Activated CD4-positive, alpha-beta T cell treated with anti-CD3 and anti-CD28 coated beads, Interleukin-2, amount 10 ng/mL, durations not matched to agents 7 days and 5 days (primary cell): Measurements from ENCODE around the gene LDLRAD3. TPM values are rescaled to one million over a fixed set of nuclear protein-coding genes. Genes with fewer than 3 reads are reported as not detected.

ENCODE experiments used
- CTCF ChIA-PET: fragments of 350-600 bp; sonication (Branson Sonifier 250); formaldehyde crosslinking; loops from one replicate; lab custom pipeline; 2021; ENCODE audit warnings: antibody characterized with exemption; lab: Charles Lee
- POLR2A ChIA-PET: fragments of 350-600 bp; sonication (Branson Sonifier 250); formaldehyde crosslinking; loops from one replicate; lab custom pipeline; 2021; ENCODE audit warnings: antibody characterized with exemption; lab: Charles Lee
- DNase-seq: peaks from one replicate; pipeline ENCODE4 v3.0.0-alpha.2; 2020
- H3K27ac Mint-ChIP-seq: one replicate; pipeline ENCODE4 v1.8.0; 2021; ENCODE audit warnings: mild to moderate bottlenecking, moderate library complexity, mixed read lengths
- H3K27me3 Mint-ChIP-seq: one replicate; pipeline ENCODE4 v1.8.0; 2021; ENCODE audit warnings: mixed read lengths
- H3K36me3 Mint-ChIP-seq: one replicate; pipeline ENCODE4 v1.8.0; 2021; ENCODE audit warnings: low read depth, mixed read lengths
- H3K4me1 Mint-ChIP-seq: one replicate; pipeline ENCODE4 v1.8.0; 2021; ENCODE audit warnings: mixed read lengths
- H3K4me3 Mint-ChIP-seq: one replicate; pipeline ENCODE4 v1.8.0; 2021; ENCODE audit warnings: mild to moderate bottlenecking, moderate library complexity, mixed read lengths
- H3K9me3 Mint-ChIP-seq: one replicate; pipeline ENCODE4 v1.8.0; 2021; ENCODE audit warnings: mixed read lengths
- total RNA-seq, 2 experiments: library from RNA; stranded (reverse); gene quantifications; one replicate each; pipeline ENCODE4 v1.2.3, GENCODE V29; 2021

The LDLRAD3 gene
- total RNA-seq, 2 experiments from 2014 or later: 0.07 TPM; not detected in 1

- H3K27me3 Mint-ChIP-seq: peaks cover 5% of the 10 kb centered on the region
- ChIA-PET POLR2A (no interaction called here), CTCF (no interaction called here)
- no peaks in the 10 kb centered on the region for H3K4me1 Mint-ChIP-seq
- no peaks in the 10 kb centered on the region for H3K9me3 Mint-ChIP-seq
- no peaks in the 10 kb centered on the region for H3K36me3 Mint-ChIP-seq
- no peak for DNase-seq
- H3K4me3 Mint-ChIP-seq: no peak overlapping the region
- no peak overlapping the region for H3K27ac Mint-ChIP-seq
These were observed 251.9 kb downstream of the LDLRAD3 start for GRCh38 chr11:36195496-36196354.

- H3K4me1 Mint-ChIP-seq: no peaks in the 10 kb centered on the region
- peaks cover 5% of the 10 kb centered on the region for H3K27me3 Mint-ChIP-seq
- H3K9me3 Mint-ChIP-seq: no peaks in the 10 kb centered on the region
- ChIA-PET POLR2A (no interaction called here), CTCF (no interaction called here)
- no peak overlapping the region for H3K4me3 Mint-ChIP-seq
- H3K27ac Mint-ChIP-seq: no peak overlapping the region
- no peaks in the 10 kb centered on the region for H3K36me3 Mint-ChIP-seq
- DNase-seq: no peak
These were observed 252.6 kb downstream of the LDLRAD3 start for GRCh38 chr11:36196411-36196998.

GRCh38 chr11:36201411-36201810 lies 257.5 kb downstream of the LDLRAD3 start:
- Mint-ChIP-seq H3K4me3 (no peak overlapping the region), H3K27ac (no peak overlapping the region), H3K4me1 (no peaks in the 10 kb centered on the region), H3K36me3 (no peaks in the 10 kb centered on the region), H3K9me3 (no peaks in the 10 kb centered on the region), H3K27me3 (no peaks in the 10 kb centered on the region)
- ChIA-PET POLR2A (no interaction called here), CTCF (no interaction called here)
- DNase-seq: no peak

GRCh38 chr11:36205536-36205935 lies 261.7 kb downstream of the LDLRAD3 start:
- Mint-ChIP-seq H3K27me3 (peaks cover 2% of the 10 kb centered on the region), H3K36me3 (no peaks in the 10 kb centered on the region), H3K4me3 (no peak overlapping the region), H3K27ac (no peak overlapping the region), H3K4me1 (no peaks in the 10 kb centered on the region), H3K9me3 (no peaks in the 10 kb centered on the region)
- POLR2A ChIA-PET: no interaction called here
- CTCF ChIA-PET: no interaction called here
- no peak for DNase-seq

DNA sequence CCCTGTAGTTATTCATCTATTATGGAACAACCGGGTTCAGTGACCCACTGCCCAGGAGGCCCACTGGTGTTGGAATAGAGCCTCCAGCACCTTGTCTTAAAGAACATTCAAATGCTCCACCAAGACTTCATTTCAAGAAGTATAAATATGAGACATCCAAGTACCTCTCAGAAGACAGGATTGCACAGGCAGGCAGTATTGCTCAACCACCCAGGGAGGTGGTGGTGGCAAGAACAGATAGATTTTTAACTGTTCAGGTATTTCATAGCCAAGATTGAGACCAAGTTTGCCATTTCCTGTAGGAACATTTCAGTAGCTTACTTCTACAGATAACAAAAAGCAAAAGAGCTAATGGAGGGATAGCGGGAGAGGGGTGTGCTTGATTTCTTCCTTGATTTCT lies 266.7 kb downstream of the LDLRAD3 start:
- Mint-ChIP-seq H3K9me3 (no peaks in the 10 kb centered on the region), H3K4me1 (no peaks in the 10 kb centered on the region), H3K27me3 (peaks cover 2% of the 10 kb centered on the region), H3K36me3 (no peaks in the 10 kb centered on the region), H3K27ac (no peak overlapping the region), H3K4me3 (no peak overlapping the region)
- POLR2A ChIA-PET: no interaction called here
- no peak for DNase-seq
- CTCF ChIA-PET: no interaction called here

- no peak for DNase-seq
- Mint-ChIP-seq H3K27me3 (peaks cover 4% of the 10 kb centered on the region), H3K9me3 (no peaks in the 10 kb centered on the region), H3K36me3 (no peaks in the 10 kb centered on the region), H3K27ac (no peak overlapping the region), H3K4me1 (no peaks in the 10 kb centered on the region), H3K4me3 (no peak overlapping the region)
- POLR2A ChIA-PET: no interaction called here
- CTCF ChIA-PET: interaction anchor here (0.7 kb wide), 1 partner anchor 20 kb away, joined by 3 read pairs; no protein-coding TSS in a partner anchor
These were observed 268.0 kb downstream of the LDLRAD3 start for GRCh38 chr11:36211761-36212430.

DNA sequence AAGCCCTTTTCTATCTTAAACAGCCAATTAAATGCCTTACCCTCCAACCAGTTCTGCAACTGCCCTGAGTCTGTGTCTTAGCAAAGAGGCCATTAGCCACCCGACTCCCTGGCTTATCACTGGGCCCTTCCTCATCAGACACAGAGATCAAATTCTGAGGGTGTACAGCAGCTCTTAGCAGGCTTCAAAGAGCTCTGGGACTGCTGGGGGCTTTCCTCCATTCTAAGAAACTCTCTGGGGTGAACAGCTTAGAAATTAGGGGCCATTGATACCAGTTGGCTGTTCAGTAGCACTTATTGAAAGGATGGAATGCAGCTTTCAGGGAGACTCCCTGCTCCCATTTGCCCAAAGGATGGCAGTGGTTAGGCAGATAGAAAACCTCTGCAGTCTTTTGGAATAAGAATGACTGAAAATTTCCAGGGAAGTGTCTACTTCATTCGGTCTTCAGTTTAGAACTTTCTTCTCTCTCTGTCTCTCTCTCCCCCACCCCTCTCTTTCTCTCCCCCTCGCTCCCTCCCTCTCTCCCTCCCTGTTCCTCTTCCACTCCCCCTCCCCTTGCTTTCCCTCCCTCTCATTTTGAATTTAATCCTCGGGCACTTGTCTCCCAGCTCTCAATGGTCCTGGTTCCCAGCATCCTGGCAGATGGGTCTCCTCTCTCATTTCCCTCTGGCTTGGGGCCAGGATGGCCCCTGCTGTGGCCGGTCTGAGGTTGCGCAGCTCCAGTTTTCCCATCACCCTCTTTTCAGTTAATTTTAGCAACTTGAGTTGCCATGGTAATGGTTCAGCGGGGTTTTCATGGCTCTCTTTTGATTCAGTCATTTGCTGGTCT lies 268.9 kb downstream of the LDLRAD3 start:
- no peak overlapping the region for H3K27ac Mint-ChIP-seq
- ChIA-PET CTCF (interaction anchor here (0.7 kb wide), 1 partner anchor 20 kb away, joined by 3 read pairs; no protein-coding TSS in a partner anchor), POLR2A (no interaction called here)
- H3K4me3 Mint-ChIP-seq: no peak overlapping the region
- H3K9me3 Mint-ChIP-seq: no peaks in the 10 kb centered on the region
- H3K36me3 Mint-ChIP-seq: no peaks in the 10 kb centered on the region
- DNase-seq: no peak
- H3K27me3 Mint-ChIP-seq: peaks cover 7% of the 10 kb centered on the region
- H3K4me1 Mint-ChIP-seq: no peaks in the 10 kb centered on the region

DNA sequence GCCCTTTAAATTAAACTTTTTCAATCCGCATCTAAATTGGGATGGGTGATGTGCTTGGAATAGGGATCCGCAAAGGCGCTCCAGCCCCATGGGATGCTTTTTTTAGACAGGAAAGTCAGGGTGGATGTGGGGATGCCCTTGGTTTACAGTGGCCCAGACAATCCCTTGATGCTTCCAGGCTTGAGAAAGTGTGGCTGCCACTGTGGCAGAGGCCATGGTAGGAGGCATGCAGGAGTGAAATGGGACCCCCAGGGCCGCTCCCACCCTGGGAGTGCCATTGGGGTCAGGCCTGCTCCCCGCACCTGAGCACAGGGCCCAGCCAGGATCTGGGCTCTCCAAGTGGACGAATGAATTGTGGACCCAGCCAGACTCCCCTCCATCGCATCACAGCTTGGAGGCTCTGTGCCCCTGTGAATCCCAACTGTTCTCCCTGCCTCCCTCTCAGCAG lies 269.6 kb downstream of the LDLRAD3 start:
- no peaks in the 10 kb centered on the region for H3K36me3 Mint-ChIP-seq
- no peak overlapping the region for H3K4me3 Mint-ChIP-seq
- H3K27me3 Mint-ChIP-seq: peaks cover 7% of the 10 kb centered on the region
- POLR2A ChIA-PET: no interaction called here
- H3K9me3 Mint-ChIP-seq: no peaks in the 10 kb centered on the region
- H3K4me1 Mint-ChIP-seq: no peaks in the 10 kb centered on the region
- no peak for DNase-seq
- CTCF ChIA-PET: no interaction called here
- no peak overlapping the region for H3K27ac Mint-ChIP-seq

DNA sequence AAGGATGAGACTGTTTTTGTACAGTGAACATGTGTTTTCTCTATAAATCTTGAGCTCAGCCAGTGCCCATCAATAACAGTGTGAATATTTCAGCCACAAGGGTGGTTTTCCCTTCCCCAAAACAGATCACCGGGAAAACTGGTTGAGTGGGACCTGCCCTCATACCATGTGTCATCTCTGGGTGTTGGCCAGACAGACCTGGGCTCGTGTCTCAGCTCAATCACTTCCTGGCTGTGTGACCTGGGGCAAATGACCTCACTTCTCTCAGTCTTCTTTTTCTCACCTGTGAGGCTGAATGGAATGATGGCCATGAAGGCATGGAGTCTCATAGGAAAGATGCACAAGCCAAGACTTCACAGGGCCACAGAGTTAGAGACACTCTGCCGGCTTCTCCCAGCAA lies 270.6 kb downstream of the LDLRAD3 start:
- ChIA-PET POLR2A (no interaction called here), CTCF (no interaction called here)
- DNase-seq: no peak
- Mint-ChIP-seq H3K9me3 (peaks cover 2% of the 10 kb centered on the region), H3K4me3 (no peak overlapping the region), H3K27ac (no peak overlapping the region), H3K4me1 (no peaks in the 10 kb centered on the region), H3K36me3 (no peaks in the 10 kb centered on the region), H3K27me3 (peaks cover 7% of the 10 kb centered on the region)

DNA sequence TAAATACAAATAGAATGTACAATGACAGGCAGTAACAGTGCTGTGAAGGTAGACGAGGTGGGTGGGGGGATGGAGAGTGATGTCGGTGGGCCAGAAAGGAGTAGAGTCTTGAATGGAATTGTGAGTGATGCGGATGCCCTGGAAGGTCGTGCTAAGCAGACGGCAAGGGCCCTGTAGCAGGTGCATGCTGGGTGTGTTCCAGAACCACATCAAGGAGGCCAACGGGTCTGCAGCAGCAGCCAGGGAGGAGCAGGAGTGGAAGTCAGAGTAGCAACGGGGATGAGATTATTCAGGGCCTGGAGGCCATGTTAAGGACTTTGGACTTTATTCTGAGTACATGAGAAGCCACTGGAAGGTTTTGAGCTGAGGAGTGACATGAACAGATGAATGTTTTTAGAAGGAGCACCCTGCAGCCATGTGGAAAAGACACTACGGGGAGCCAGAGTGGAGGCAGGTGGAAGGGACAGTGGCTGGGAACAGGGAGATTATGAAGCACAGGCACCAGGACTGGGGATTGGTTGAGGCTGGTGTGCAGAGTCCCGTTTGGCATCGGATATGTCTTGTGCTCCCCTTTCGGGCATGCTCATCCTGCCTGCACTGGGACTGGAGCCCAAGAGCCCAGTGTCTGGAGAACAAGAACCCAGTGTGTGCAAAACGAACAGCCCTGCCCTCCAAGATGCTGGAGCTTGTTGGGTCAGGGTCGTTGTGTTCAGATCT lies 271.3 kb downstream of the LDLRAD3 start:
- peaks cover 7% of the 10 kb centered on the region for H3K27me3 Mint-ChIP-seq
- no peak overlapping the region for H3K27ac Mint-ChIP-seq
- H3K4me3 Mint-ChIP-seq: no peak overlapping the region
- ChIA-PET CTCF (interaction anchor here (1.1 kb wide), 1 partner anchor 101 kb away, joined by 3 read pairs; no protein-coding TSS in a partner anchor), POLR2A (no interaction called here)
- H3K4me1 Mint-ChIP-seq: no peaks in the 10 kb centered on the region
- DNase-seq: no peak
- H3K36me3 Mint-ChIP-seq: no peaks in the 10 kb centered on the region
- H3K9me3 Mint-ChIP-seq: peaks cover 5% of the 10 kb centered on the region

DNA sequence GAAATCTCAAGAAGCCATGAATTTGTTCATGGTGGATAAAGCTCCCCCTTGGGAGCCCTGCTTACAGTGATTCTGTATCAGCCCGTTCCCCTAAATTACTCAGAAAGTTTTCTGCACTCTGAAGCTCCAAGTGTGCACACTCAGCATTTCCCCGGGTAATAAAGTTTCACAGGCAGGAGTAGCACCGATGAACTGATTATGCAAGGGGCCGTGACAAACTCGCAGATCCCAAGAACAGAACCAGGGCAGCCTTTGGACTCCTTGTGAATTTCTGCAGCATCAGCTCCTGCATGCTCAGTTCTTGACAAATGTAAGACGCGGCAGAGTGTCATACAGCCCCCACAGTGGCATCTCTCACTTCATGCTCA lies 271.8 kb downstream of the LDLRAD3 start:
- H3K9me3 Mint-ChIP-seq: peaks cover 7% of the 10 kb centered on the region
- DNase-seq: no peak
- CTCF ChIA-PET: interaction anchor here (1.1 kb wide), 1 partner anchor 101 kb away, joined by 3 read pairs; no protein-coding TSS in a partner anchor
- no peak overlapping the region for H3K27ac Mint-ChIP-seq
- no peaks in the 10 kb centered on the region for H3K4me1 Mint-ChIP-seq
- no peaks in the 10 kb centered on the region for H3K36me3 Mint-ChIP-seq
- peaks cover 7% of the 10 kb centered on the region for H3K27me3 Mint-ChIP-seq
- POLR2A ChIA-PET: no interaction called here
- H3K4me3 Mint-ChIP-seq: no peak overlapping the region

GRCh38 chr11:36216061-36216615 lies 272.3 kb downstream of the LDLRAD3 start:
- Mint-ChIP-seq H3K27me3 (peaks cover 7% of the 10 kb centered on the region), H3K4me1 (no peaks in the 10 kb centered on the region), H3K4me3 (no peak overlapping the region), H3K27ac (no peak overlapping the region), H3K36me3 (no peaks in the 10 kb centered on the region), H3K9me3 (peaks cover 7% of the 10 kb centered on the region)
- CTCF ChIA-PET: interaction anchor here (1.1 kb wide), 1 partner anchor 100 kb away, joined by 3 read pairs; no protein-coding TSS in a partner anchor
- POLR2A ChIA-PET: no interaction called here
- no peak for DNase-seq
